Gastrocnemius medialis (tissue), 4 donors: Measurements from ENCODE around the gene ATG5. TPM values are rescaled to one million over a fixed set of nuclear protein-coding genes. Genes with fewer than 3 reads are reported as not detected.

Experiments used
- ATAC-seq, 2 donors: fragments of 150-250 bp; one replicate each; pipeline ENCODE4 v1.9.1; 2016
- DNase-seq, 2 donors: peaks; one replicate each; pipeline ENCODE4 v3.0.0-alpha.2; 2019
- H3K27ac ChIP-seq, 4 donors: fragments of 200-600 bp; sonication (generic); 1 replicate in 1 of 4; 2 replicates in 3 of 4; pipeline ENCODE4 v1.5.1; 2016 to 2018; ENCODE audit warnings: mild to moderate bottlenecking in 2 of 4, moderate library complexity in 1 of 4
- H3K27me3 ChIP-seq, 3 donors: fragments of 200-600 bp; sonication (generic) in 2 of 3; 1 replicate in 1 of 3; 2 replicates in 2 of 3; pipeline versions ENCODE4 v1.5.1 to v1.6.0; 2016 to 2019; ENCODE audit warnings: mild to moderate bottlenecking in 1 of 3, moderate library complexity in 1 of 3
- H3K36me3 ChIP-seq, 2 donors: fragments of 200-600 bp; sonication (generic) in 1 of 2; one replicate each; pipeline ENCODE4 v1.5.1; 2017 to 2018
- H3K4me1 ChIP-seq, 2 donors: fragments of 200-600 bp; sonication (generic) in 1 of 2; one replicate each; pipeline ENCODE4 v1.5.1; 2016 to 2017; ENCODE audit warnings: mild to moderate bottlenecking in 2 of 2
- H3K4me3 ChIP-seq, 4 donors: fragments of 200-600 bp; sonication (generic) in 3 of 4; 1 replicate in 1 of 4; 2 replicates in 3 of 4; pipeline ENCODE4 v1.5.1; 2016 to 2019; ENCODE audit warnings: mild to moderate bottlenecking in 2 of 4
- H3K9me3 ChIP-seq, 3 donors: fragments of 200-600 bp; sonication (generic) in 2 of 3; 1 replicate in 1 of 3; 2 replicates in 2 of 3; pipeline ENCODE4 v1.5.1; 2016 to 2019
- CTCF ChIP-seq, 5 experiments: fragments of 450-650 bp in 3 of 5; fragments of 200-600 bp in 2 of 5; sonication (generic) in 2 of 5; IDR thresholded peaks in 4 of 5; conservative IDR thresholded peaks in 1 of 5; 1 replicate in 4 of 5; 2 replicates in 1 of 5; pipeline ENCODE4 v1.5.1; 2016 to 2019; ENCODE audit warnings: antibody characterized with exemption in 5 of 5, mild to moderate bottlenecking in 3 of 5, moderate library complexity in 3 of 5
- POLR2A ChIP-seq, 2 donors: fragments of 450-650 bp; IDR thresholded peaks; one replicate each; pipeline ENCODE4 v1.6.1; 2017; ENCODE audit warnings: antibody characterized with exemption in 2 of 2, mild to moderate bottlenecking in 2 of 2, moderate library complexity in 2 of 2
- in situ Hi-C, 4 donors: fragments of 200-750 bp; cut with MboI; loops; one replicate each; pipeline versions ENCODE4 v1.15.0 to v1.8.0; 2017; ENCODE audit warnings: low sequenced_read_pairs in 4 of 4
- intact Hi-C: fragments of 100-400 bp; cut with DNase I; formaldehyde crosslinking; loops from one replicate; pipeline ENCODE4 v1.15.1; 2023; ENCODE audit warnings: low total_unique reads
- total RNA-seq, 4 donors: library from RNA; depleted of rRNA; stranded (reverse); fragments of >200 nt; gene quantifications; one replicate each; pipeline versions ENCODE4 v1.1.0 to v1.2.3, GENCODE V29; 2016

ATG5 gene
- total RNA-seq, 4 donors from 2014 or later, result 18.9 to 22.3 (median 20.1) TPM

DNA sequence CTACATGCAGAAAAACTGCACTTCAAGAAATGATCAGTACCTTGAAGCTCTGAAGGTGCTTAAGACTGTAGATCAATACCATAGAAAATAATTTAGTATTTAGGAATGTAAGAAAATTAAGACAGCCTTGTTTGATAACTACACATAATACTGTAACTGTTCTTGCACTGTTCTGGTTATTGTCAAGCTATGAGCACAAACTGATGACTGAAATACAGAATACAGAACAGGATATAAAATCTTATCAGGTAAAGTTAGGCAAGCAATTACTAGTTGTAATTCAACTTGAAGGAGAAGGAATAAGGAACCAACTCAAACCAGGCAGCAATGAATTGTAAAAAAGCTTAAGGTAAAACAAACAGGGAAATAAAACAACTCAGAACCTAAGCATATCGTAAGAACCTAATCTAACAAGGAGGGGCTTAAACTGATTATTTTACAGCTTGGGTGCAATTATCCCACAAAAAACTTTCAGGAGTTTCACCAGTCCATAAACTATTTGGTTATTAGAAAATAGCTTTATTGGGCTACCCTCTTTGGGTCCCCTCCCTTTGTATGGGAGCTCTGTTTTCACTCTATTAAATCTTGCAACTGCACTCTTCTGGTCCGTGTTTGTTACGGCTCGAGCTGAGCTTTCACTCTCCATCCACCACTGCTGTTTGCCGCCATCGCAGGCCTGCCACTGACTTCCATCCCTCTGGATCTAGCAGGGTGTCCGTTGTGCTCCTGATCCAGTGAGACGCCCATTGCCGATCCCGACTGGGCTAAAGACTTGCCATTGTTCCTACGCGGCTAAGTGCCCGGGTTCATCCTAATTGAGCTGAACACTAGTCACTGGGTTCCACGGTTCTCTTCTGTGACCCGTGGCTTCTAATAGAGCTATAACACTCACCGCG, 97.7 kb downstream of the ATG5 start:
- H3K4me1 ChIP-seq, result peaks cover 0 to 5% of the 10 kb centered on the region in 2 donors
- H3K9me3 ChIP-seq, result no peaks in the 10 kb centered on the region
- H3K4me3 ChIP-seq, result no peak overlapping the region
- DNase-seq (no peak), ATAC-seq (no peak)
- TF ChIP-seq CTCF (IDR thresholded peaks at IDR 0.05 in 4 of 5, conservative IDR thresholded peaks at IDR 0.05 in 1 of 5) (no peak), POLR2A (IDR thresholded peaks at IDR 0.05) (no peak)
- intact Hi-C loops (no loop called here), in situ Hi-C loops (loop anchor here in 2 of 4 donors (10.0 kb wide), 2 partner anchors 493 to 743 kb away; no protein-coding TSS in a partner anchor)
- H3K27ac ChIP-seq, result no peak overlapping the region
- H3K27me3 ChIP-seq, result no peaks in the 10 kb centered on the region
- H3K36me3 ChIP-seq, result no peaks in the 10 kb centered on the region

DNA sequence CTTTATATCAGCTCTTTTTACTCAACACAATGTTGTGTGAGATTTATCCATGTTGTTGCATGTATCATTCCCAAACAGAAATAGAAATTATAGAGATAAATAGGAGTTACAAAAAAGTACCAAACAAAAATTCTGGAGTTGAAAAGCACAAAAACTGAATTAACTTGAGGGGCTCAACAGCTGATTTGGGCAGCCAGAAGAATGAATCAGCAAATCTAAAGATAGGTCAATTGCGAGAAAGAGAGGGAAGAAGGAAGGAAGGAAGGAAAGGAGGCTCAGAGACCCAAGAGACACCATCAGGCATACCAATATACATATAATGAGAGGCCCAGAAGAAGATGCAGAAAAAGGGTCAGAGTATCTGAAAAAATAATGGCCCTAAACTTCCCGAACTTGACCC, 98.9 kb downstream of the ATG5 start:
- peaks cover 0 to 5% of the 10 kb centered on the region in 2 donors for H3K4me1 ChIP-seq
- H3K27ac ChIP-seq, result no peak overlapping the region
- DNase-seq, result no peak
- H3K36me3 ChIP-seq, result no peaks in the 10 kb centered on the region
- ATAC-seq, result no peak
- H3K9me3 ChIP-seq, result no peaks in the 10 kb centered on the region
- intact Hi-C loops (no loop called here), in situ Hi-C loops (loop anchor here in 2 of 4 donors (10.0 kb wide), 2 partner anchors 492 to 742 kb away; no protein-coding TSS in a partner anchor)
- no peaks in the 10 kb centered on the region for H3K27me3 ChIP-seq
- TF ChIP-seq POLR2A (IDR thresholded peaks at IDR 0.05), result no peak
- no peak for TF ChIP-seq CTCF (IDR thresholded peaks at IDR 0.05 in 4 of 5, conservative IDR thresholded peaks at IDR 0.05 in 1 of 5)
- no peak overlapping the region for H3K4me3 ChIP-seq

GRCh38 chr6:106225581-106225980, 100.0 kb downstream of the ATG5 start:
- TF ChIP-seq CTCF (IDR thresholded peaks at IDR 0.05 in 4 of 5, conservative IDR thresholded peaks at IDR 0.05 in 1 of 5) (no peak), POLR2A (IDR thresholded peaks at IDR 0.05) (no peak)
- intact Hi-C loops (no loop called here), in situ Hi-C loops (loop anchor here in 2 of 4 donors (10.0 kb wide), 2 partner anchors 491 to 741 kb away; no protein-coding TSS in a partner anchor)
- Histone ChIP-seq H3K4me1 (peaks cover 0 to 5% of the 10 kb centered on the region in 2 donors), H3K9me3 (no peaks in the 10 kb centered on the region), H3K36me3 (no peaks in the 10 kb centered on the region), H3K27me3 (no peaks in the 10 kb centered on the region), H3K27ac (no peak overlapping the region), H3K4me3 (no peak overlapping the region)
- ATAC-seq (no peak), DNase-seq (no peak)

- peak; percentile 42 to 63 (median 56) for TF ChIP-seq CTCF (IDR thresholded peaks at IDR 0.05 in 4 of 5, conservative IDR thresholded peaks at IDR 0.05 in 1 of 5)
- no peak for TF ChIP-seq POLR2A (IDR thresholded peaks at IDR 0.05)
- intact Hi-C loops (loop anchor here (1.0 to 5.0 kb wide), 2 partner anchors 489 to 736 kb away; no protein-coding TSS in a partner anchor), in situ Hi-C loops (loop anchor here in 2 of 4 donors (10.0 kb wide), 2 partner anchors 489 to 739 kb away; no protein-coding TSS in a partner anchor)
- ATAC-seq, result no peak
- H3K27ac ChIP-seq, result no peak overlapping the region
- peak in 1 of 2 donors; percentile 28 for DNase-seq
- H3K27me3 ChIP-seq, result no peaks in the 10 kb centered on the region
- H3K36me3 ChIP-seq, result no peaks in the 10 kb centered on the region
- H3K4me3 ChIP-seq, result no peak overlapping the region
- H3K4me1 ChIP-seq, result peaks cover 0 to 5% of the 10 kb centered on the region in 2 donors
- H3K9me3 ChIP-seq, result no peaks in the 10 kb centered on the region
Measured at GRCh38 chr6:106223300-106223930, 102.1 kb downstream of the ATG5 start.
